Measurements from ENCODE around the gene RBM20.

DNA sequence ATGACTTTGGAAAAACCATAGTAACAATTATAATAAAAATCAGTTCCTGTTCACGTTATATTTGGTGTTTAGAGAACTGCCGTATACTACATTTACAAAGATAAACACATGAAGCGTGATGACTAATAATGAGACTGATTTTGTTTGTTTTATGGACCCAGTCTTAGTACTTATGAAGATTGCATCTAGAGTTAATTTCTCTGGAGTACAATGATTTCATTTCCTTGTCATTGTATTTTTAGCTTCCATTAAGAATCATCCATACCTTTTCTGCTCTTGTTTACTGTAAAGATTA is 2.9 kb downstream of the RBM20 start:
- TF ChIP-seq GATA2 (IDR thresholded peaks at IDR 0.05; ENCODE audit: low read depth, low read length) (no peak), GATA3 (IDR thresholded peaks at IDR 0.05; ENCODE audit: low read depth, low read length) (no peak)
